IPS-11a (cell line): ENCODE results near the gene USP44.
"Not testable (repeated sequence)": the region's sequence is repeated elsewhere in the genome, so short reads cannot be mapped to it uniquely, and the experiment has no call there.

Experiments
- H3K4me3 ChIP-seq: one replicate; pipeline ENCODE4 v1.5.1; 2013; ENCODE audit warnings: low read depth, low read length, control low read depth

Gene USP44

GRCh38 chr12:95551305-95551704 lies at the start of gene USP44:
Gene USP44, minus strand, starts transcription at chr12:95551476. Its CDS starts 17,220 bp downstream, at chr12:95534256.
- H3K4me3 ChIP-seq = peak within 1 kb of the TSS; percentile 61

- no peak overlapping the region for H3K4me3 ChIP-seq
Measured at GRCh38 chr12:95600567-95600966, 49.3 kb upstream of the USP44 start.

- no peak overlapping the region for H3K4me3 ChIP-seq
Measured at GRCh38 chr12:95599880-95600279, 48.6 kb upstream of the USP44 start.

- no peak overlapping the region for H3K4me3 ChIP-seq
Measured at GRCh38 chr12:95594136-95594535, 42.9 kb upstream of the USP44 start.

- no peak overlapping the region for H3K4me3 ChIP-seq
Measured at GRCh38 chr12:95593266-95593871, 42.1 kb upstream of the USP44 start.

GRCh38 chr12:95591731-95592130 lies 40.5 kb upstream of the USP44 start:
- no peak overlapping the region for H3K4me3 ChIP-seq

GRCh38 chr12:95590775-95591174 lies 39.5 kb upstream of the USP44 start:
- H3K4me3 ChIP-seq = no peak overlapping the region

GRCh38 chr12:95583933-95584332 lies 32.7 kb upstream of the USP44 start:
- no peak overlapping the region for H3K4me3 ChIP-seq

- no peak overlapping the region for H3K4me3 ChIP-seq
Measured at GRCh38 chr12:95582230-95583058, 31.2 kb upstream of the USP44 start.

GRCh38 chr12:95577820-95578219 lies 26.5 kb upstream of the USP44 start:
- no peak overlapping the region for H3K4me3 ChIP-seq

GRCh38 chr12:95574799-95575452 lies 23.6 kb upstream of the USP44 start:
- no peak overlapping the region for H3K4me3 ChIP-seq

- peak overlapping the region; percentile 10 for H3K4me3 ChIP-seq
Measured at GRCh38 chr12:95573951-95574576, 22.8 kb upstream of the USP44 start.

GRCh38 chr12:95571369-95571768 lies 20.1 kb upstream of the USP44 start:
- no peak overlapping the region for H3K4me3 ChIP-seq

- not testable (repeated sequence) for H3K4me3 ChIP-seq
Measured at GRCh38 chr12:95568045-95568444, 16.8 kb upstream of the USP44 start.

GRCh38 chr12:95557625-95558024 lies 6.3 kb upstream of the USP44 start:
- no peak overlapping the region for H3K4me3 ChIP-seq

- no peak overlapping the region for H3K4me3 ChIP-seq
Measured at GRCh38 chr12:95554532-95555071, 3.3 kb upstream of the USP44 start.

GRCh38 chr12:95553197-95553943 lies 2.1 kb upstream of the USP44 start:
- H3K4me3 ChIP-seq = no peak overlapping the region

- H3K4me3 ChIP-seq = peak overlapping the region; percentile 61
Measured at GRCh38 chr12:95551913-95552516, 739 bp upstream of the USP44 start.

- H3K4me3 ChIP-seq = peak overlapping the region; percentile 61
Measured at GRCh38 chr12:95549392-95550084, 1.7 kb downstream of the USP44 start.
